T-helper 1 cell (primary cell): ENCODE data around the gene ZNF804A.

Experiments used
- DNase-seq, 5 donors: peaks; one replicate each; pipeline ENCODE4 v3.0.0-alpha.2; 2012 to 2020
- total RNA-seq, 4 donors: gene quantifications; one replicate each; lab custom pipeline; 2026; lab: John Stamatoyannopoulos, UW

The ZNF804A gene
- 0 reads per million in 4 donors for total RNA-seq

GRCh38 chr2:184598316-184599053 is at the start of gene ZNF804A:
ZNF804A (plus strand) TSS chr2:184598529; CDS start chr2:184598960, 431 bp downstream.
- no peak for DNase-seq

- no peak for DNase-seq
These were observed 49.2 kb upstream of the ZNF804A start for GRCh38 chr2:184549153-184549552.

DNA sequence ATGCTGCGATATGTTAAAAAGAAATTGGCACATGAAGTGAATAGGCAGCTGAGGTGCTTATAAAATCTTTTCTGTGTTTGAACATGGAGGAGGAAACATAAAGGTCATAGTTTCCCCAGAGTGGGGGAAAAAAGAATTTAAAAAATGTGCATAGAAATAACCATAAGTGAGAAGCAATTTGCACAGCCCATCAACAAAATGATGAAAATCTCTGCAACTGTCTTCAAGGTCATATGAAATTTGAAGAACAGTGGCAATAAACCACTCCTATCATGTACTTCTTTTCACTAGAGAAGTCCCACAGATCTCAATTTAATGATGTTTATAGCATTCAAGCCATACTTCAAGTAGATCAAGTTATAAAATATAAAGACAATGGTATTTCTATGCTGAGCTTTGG is 46.7 kb upstream of the ZNF804A start:
- no peak for DNase-seq

GRCh38 chr2:184554736-184555135 is 43.6 kb upstream of the ZNF804A start:
- DNase-seq, result no peak

- no peak for DNase-seq
These were observed 43.0 kb upstream of the ZNF804A start for GRCh38 chr2:184555352-184555751.

- DNase-seq, result no peak
These were observed 41.7 kb upstream of the ZNF804A start for GRCh38 chr2:184556639-184557038.

DNA sequence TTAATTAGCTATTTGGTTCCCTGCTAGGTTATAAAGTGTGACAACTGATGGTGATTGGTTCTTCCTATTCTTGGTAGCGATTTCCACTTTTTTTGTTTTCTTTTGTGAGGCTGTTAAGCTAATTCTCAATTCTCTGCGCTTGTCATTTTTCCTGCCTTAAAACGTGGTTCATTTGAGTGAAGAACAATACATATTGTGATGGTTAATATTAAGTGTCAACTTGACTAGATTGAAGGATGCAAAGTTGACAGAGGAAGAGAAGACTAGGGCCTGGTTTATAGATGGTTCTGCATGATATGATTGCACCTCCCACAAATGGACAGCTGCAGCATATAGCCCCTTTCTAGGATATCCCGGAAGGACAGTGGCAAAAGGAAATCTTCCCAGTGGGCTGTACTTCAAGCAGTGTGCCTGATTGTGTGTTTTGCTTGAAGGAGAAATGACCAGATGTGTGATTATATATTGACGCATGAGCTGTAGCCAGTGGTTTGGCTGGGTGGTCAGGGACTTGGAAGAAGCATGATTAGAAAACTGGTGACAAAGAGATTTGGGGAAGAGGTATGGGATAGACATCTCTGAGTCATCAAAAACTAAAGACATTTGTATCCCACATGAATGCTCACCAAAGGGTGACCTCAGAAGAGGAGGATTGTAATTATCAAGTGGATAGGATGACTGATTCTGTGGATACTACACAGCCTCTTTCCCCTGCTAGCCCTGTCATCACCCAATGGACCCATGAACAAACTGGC is 39.4 kb upstream of the ZNF804A start:
- no peak for DNase-seq

GRCh38 chr2:184560603-184561002 is 37.7 kb upstream of the ZNF804A start:
- DNase-seq, result no peak

DNA sequence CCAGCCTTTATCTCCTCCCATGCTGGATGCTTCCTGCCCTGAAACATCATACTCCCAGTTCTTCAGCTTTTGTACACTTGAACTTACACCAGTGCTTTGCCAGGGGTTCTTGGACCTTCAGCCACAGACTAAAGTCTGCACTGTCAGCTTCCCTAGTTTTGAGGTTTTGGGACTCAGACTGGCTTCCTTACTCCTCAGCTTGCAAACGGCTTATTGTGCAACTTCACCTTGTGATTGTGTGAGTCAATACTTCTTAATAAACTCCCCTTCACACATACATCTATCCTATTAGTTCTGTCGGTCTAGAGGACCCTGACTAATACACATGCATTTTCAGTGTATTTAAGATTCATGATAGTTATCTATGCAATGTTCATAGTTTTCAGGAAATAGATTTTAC is 35.8 kb upstream of the ZNF804A start:
- no peak for DNase-seq

- DNase-seq, result no peak
These were observed 34.2 kb upstream of the ZNF804A start for GRCh38 chr2:184564092-184564491.

GRCh38 chr2:184566716-184567115 is 31.6 kb upstream of the ZNF804A start:
- DNase-seq, result no peak

- DNase-seq, result no peak
These were observed 21.3 kb upstream of the ZNF804A start for GRCh38 chr2:184577056-184577455.

- DNase-seq, result no peak
These were observed 20.6 kb upstream of the ZNF804A start for GRCh38 chr2:184577743-184578142.

GRCh38 chr2:184579226-184579625 is 19.1 kb upstream of the ZNF804A start:
- no peak for DNase-seq

GRCh38 chr2:184581391-184581790 is 16.9 kb upstream of the ZNF804A start:
- DNase-seq, result no peak

GRCh38 chr2:184589261-184589660 is 9.1 kb upstream of the ZNF804A start:
- DNase-seq, result no peak

- no peak for DNase-seq
These were observed 1.4 kb upstream of the ZNF804A start for GRCh38 chr2:184596819-184597411.

DNA sequence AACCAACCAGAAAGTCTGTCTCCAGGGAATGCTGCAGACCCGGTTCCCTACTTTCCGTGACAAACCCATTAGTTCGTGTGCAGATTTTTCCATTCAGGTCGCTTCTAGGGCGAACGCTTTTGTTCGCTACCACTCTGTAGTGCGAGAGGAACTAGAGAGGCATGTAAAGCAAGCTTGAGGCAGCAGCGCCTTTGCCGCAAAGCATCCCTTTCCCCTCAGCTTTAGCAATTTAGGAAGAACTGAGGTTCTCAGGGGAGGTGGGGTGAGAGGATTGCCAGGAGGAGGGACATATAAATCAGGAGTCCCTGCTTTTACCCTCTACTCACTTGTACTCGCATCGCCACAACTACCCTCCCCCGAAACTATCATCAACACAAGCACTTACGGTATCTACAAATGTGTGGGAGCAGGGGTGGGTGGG is 748 bp upstream of the ZNF804A start:
- DNase-seq, result peak in 1 of 5 donors; percentile 0

GRCh38 chr2:184598002-184598315 is 370 bp upstream of the ZNF804A start:
- DNase-seq, result no peak

GRCh38 chr2:184599054-184599871 is 934 bp downstream of the ZNF804A start:
- DNase-seq, result no peak

DNA sequence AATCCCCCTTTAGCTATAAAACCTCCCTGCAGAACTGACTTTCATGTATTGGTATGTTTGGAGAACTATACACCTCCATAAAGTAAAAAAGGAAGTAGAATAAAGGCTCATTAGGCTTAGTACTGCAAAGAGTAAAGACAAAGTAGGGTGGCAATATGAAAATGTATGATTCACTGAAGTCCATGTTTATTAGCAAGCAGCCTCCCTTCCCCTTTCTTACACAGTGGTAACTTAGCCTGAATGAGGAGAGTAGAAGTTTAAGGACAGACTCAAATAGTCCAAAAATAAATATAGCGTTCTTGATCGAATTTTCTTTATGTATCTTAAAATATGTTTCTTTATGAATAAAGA is 1.5 kb downstream of the ZNF804A start:
- no peak for DNase-seq

- DNase-seq, result no peak
These were observed 4.4 kb downstream of the ZNF804A start for GRCh38 chr2:184602734-184603133.

GRCh38 chr2:184610891-184611290 is 12.6 kb downstream of the ZNF804A start:
- no peak for DNase-seq
